ENCODE results near the gene GJD4. TPM values are rescaled to one million over a fixed set of nuclear protein-coding genes. Genes with fewer than 3 reads are reported as not detected.

The GJD4 gene
- total and polyA plus RNA-seq, 8 donors, result 0.11 TPM; not detected in 7

DNA sequence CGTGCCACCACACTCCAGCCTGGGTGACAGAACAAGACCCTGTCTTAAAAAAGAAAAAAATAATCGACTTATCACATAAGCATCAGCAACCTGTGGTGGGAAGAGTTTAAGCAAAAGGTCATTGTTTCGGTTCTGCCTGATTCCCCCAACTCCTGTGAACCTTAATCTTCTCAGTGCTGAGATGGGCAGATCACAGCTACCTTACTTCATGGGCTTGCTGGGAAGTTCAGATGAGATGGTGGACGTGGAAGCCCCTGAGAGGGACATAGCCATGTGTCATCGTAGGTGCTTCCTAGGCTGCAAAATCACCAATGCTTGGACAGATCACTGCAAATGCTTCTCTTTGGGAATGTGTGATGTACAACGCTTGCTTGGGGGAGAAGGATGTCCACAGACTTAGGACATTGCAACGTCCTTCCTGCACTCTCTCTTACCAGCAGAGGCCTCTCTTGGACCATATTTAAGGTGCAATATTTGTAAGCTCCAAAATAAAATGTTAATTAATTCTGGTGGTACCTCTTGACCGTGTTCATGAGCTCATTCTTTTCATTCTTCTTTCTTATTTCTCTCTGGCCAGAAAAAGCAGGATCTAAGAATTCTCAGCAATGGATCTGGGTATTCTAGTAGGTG lies 8.6 kb downstream of the GJD4 start:
- H3K27me3 ChIP-seq, result no peaks in the 10 kb centered on the region
- no peak for DNase-seq
- 34 to 44% methylated on average over 8 of the region's 8 CpGs for WGBS, 2 donors
- H3K9me3 ChIP-seq, result no peaks in the 10 kb centered on the region
- no peaks in the 10 kb centered on the region for H3K36me3 ChIP-seq
- no peak overlapping the region for H3K4me3 ChIP-seq
- H3K27ac ChIP-seq, result no peak overlapping the region
- no peak for ATAC-seq
- intact Hi-C loops (cut with DNase I), result no loop called here
- TF ChIP-seq, protein P1, sequence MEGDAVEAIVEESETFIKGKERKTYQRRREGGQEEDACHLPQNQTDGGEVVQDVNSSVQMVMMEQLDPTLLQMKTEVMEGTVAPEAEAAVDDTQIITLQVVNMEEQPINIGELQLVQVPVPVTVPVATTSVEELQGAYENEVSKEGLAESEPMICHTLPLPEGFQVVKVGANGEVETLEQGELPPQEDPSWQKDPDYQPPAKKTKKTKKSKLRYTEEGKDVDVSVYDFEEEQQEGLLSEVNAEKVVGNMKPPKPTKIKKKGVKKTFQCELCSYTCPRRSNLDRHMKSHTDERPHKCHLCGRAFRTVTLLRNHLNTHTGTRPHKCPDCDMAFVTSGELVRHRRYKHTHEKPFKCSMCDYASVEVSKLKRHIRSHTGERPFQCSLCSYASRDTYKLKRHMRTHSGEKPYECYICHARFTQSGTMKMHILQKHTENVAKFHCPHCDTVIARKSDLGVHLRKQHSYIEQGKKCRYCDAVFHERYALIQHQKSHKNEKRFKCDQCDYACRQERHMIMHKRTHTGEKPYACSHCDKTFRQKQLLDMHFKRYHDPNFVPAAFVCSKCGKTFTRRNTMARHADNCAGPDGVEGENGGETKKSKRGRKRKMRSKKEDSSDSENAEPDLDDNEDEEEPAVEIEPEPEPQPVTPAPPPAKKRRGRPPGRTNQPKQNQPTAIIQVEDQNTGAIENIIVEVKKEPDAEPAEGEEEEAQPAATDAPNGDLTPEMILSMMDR (IDR thresholded peaks at IDR 0.05), result no peak
- H3K4me1 ChIP-seq, result no peaks in the 10 kb centered on the region
- FAIRE-seq, result no peak

- intact Hi-C loops (cut with DNase I), result no loop called here
- WGBS, 2 donors, result 24 to 31% methylated on average over 5 of the region's 5 CpGs
- Histone ChIP-seq H3K36me3 (no peaks in the 10 kb centered on the region), H3K9me3 (no peaks in the 10 kb centered on the region), H3K4me1 (no peaks in the 10 kb centered on the region), H3K27me3 (no peaks in the 10 kb centered on the region), H3K4me3 (no peak overlapping the region), H3K27ac (no peak overlapping the region)
- no peak for ATAC-seq
- TF ChIP-seq, protein P1 (IDR thresholded peaks at IDR 0.05), result no peak
- FAIRE-seq, result no peak
- DNase-seq, result no peak
Observed at GRCh38 chr10:35614312-35614711, 9.2 kb downstream of the GJD4 start.

- Histone ChIP-seq H3K27ac (no peak overlapping the region), H3K4me3 (no peak overlapping the region), H3K36me3 (no peaks in the 10 kb centered on the region), H3K9me3 (no peaks in the 10 kb centered on the region), H3K27me3 (no peaks in the 10 kb centered on the region), H3K4me1 (no peaks in the 10 kb centered on the region)
- ATAC-seq (no peak), FAIRE-seq (no peak), DNase-seq (no peak)
- TF ChIP-seq, protein P1 (IDR thresholded peaks at IDR 0.05), result no peak
- WGBS, 2 donors, result 70 to 82% methylated on average over 6 of the region's 6 CpGs
- intact Hi-C loops (cut with DNase I), result no loop called here
Observed at GRCh38 chr10:35626971-35627507, 21.9 kb downstream of the GJD4 start.

GRCh38 chr10:35631404-35631803 lies 26.3 kb downstream of the GJD4 start:
- FAIRE-seq (no peak), DNase-seq (no peak), ATAC-seq (no peak)
- no peak overlapping the region for H3K27ac ChIP-seq
- no peaks in the 10 kb centered on the region for H3K9me3 ChIP-seq
- intact Hi-C loops (cut with DNase I), result loop anchor here in 1 of 3 donors (10.0 kb wide), 3 partner anchors 873 to 1253 kb away; no protein-coding TSS in a partner anchor
- no peaks in the 10 kb centered on the region for H3K27me3 ChIP-seq
- no peak overlapping the region for H3K4me3 ChIP-seq
- WGBS, 2 donors, result 69% methylated on average over 1 of the region's 1 CpG
- no peaks in the 10 kb centered on the region for H3K36me3 ChIP-seq
- TF ChIP-seq, protein P1 (IDR thresholded peaks at IDR 0.05), result no peak
- no peaks in the 10 kb centered on the region for H3K4me1 ChIP-seq

- H3K36me3 ChIP-seq, result no peaks in the 10 kb centered on the region
- no peak overlapping the region for H3K27ac ChIP-seq
- DNase-seq (no peak), ATAC-seq (no peak), FAIRE-seq (no peak)
- H3K4me3 ChIP-seq, result no peak overlapping the region
- intact Hi-C loops (cut with DNase I), result loop anchor here in 1 of 3 donors (10.0 kb wide), 3 partner anchors 873 to 1253 kb away; no protein-coding TSS in a partner anchor
- no peaks in the 10 kb centered on the region for H3K9me3 ChIP-seq
- H3K27me3 ChIP-seq, result no peaks in the 10 kb centered on the region
- no peaks in the 10 kb centered on the region for H3K4me1 ChIP-seq
- TF ChIP-seq, protein P1 (IDR thresholded peaks at IDR 0.05), result no peak
Observed at GRCh38 chr10:35632027-35632426, 26.9 kb downstream of the GJD4 start.

All from pancreas (tissue), 10 donors.